ENCODE measurements around the gene HAPLN3. TPM values are rescaled to one million over a fixed set of nuclear protein-coding genes. Genes with fewer than 3 reads are reported as not detected.

Gene HAPLN3
- total RNA-seq, 1 experiment from 2014 or later, result 8.8 TPM

DNA sequence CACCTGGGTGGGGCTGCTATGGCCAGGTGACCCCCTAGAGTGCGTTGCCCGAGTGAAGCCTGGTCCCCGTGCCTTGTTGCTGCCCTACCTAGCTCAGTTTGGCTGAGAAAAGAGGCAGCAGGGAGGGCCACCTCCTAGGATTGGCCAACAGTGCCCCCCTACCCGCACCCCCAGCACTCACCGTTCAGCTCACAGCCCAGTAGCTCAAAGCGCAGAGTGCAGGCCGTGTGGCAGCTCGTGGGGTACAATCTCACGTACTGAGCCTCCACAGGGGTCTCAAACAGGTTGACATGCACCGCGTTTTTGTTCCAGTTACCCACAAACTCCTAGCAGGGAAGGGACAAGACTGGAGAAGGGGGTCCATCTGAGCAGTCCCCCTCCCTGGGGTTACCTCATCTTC is 10.2 kb upstream of the HAPLN3 start:
- no peak for DNase-seq
- CTCF ChIA-PET, result interaction anchor here (1.0 to 1.7 kb wide), 12 partner anchors 11 to 301 kb away, joined by 3 to 43 read pairs (median 5); partner anchors contain the start of genes ABHD2 and HAPLN3
- Mint-ChIP-seq H3K27me3 (ENCODE audit: unreplicated experiment) (no peaks in the 10 kb centered on the region), H3K27ac (ENCODE audit: unreplicated experiment) (no peak overlapping the region), H3K4me3 (ENCODE audit: low read depth, unreplicated experiment) (no peak overlapping the region), H3K36me3 (ENCODE audit: insufficient read depth, unreplicated experiment) (no peaks in the 10 kb centered on the region), H3K4me1 (ENCODE audit: low read depth, unreplicated experiment) (peaks cover 20% of the 10 kb centered on the region), H3K9me3 (ENCODE audit: low read depth, unreplicated experiment) (no peaks in the 10 kb centered on the region)
- no TSS peak for BruUV-seq (replicated peaks)
- no peak for TF ChIP-seq CTCF (IDR thresholded peaks at IDR 0.05; ENCODE audit: unreplicated experiment)
- intact Hi-C loops (cut with micrococcal nuclease; ENCODE audit: unreplicated experiment), result no loop called here

DNA sequence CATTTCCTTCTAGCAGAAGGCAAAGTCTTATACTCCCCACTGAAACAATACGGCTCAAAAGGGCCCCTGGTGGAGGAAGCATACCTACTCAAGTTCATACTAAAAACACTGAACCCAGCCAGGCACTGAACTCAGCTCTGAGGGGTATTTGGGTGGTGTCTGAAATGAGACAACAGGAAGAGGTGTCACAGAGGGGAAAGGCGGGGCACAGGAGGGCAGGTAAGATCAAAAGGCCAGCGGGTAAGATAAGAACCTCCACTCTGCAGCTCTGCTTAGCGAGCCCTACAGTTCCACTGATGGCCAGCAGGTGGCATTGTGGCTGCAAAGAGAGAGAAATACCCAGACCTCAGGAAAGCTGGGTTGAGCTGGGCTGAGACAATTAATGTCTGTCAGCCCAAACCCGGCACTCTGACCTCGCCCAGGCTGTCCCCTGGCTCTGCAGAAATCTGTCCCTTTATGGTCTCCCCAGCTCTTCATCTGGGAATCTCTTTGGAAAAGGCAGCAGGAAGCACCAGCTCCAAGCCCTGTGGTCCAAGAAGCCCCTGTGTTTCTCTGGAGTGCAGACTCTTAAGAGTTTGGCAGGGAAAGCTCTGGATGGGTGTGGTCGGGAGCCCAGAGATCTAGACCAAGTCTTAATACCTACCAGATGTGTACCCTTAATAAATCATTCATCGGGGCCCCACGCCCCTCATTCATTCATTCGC is 9.4 kb upstream of the HAPLN3 start:
- no peaks in the 10 kb centered on the region for H3K36me3 Mint-ChIP-seq (ENCODE audit: insufficient read depth, unreplicated experiment)
- no peaks in the 10 kb centered on the region for H3K27me3 Mint-ChIP-seq (ENCODE audit: unreplicated experiment)
- CTCF ChIA-PET, result interaction anchor here (0.7 to 1.7 kb wide), 20 partner anchors 9 to 339 kb away, joined by 3 to 43 read pairs (median 4); partner anchors contain the start of genes ABHD2, FANCI, HAPLN3 and MFGE8
- TF ChIP-seq CTCF (IDR thresholded peaks at IDR 0.05; ENCODE audit: unreplicated experiment), result peak; percentile 99
- no peak overlapping the region for H3K4me3 Mint-ChIP-seq (ENCODE audit: low read depth, unreplicated experiment)
- H3K9me3 Mint-ChIP-seq (ENCODE audit: low read depth, unreplicated experiment), result no peaks in the 10 kb centered on the region
- peak; percentile 89 for DNase-seq
- no peak overlapping the region for H3K27ac Mint-ChIP-seq (ENCODE audit: unreplicated experiment)
- intact Hi-C loops (cut with micrococcal nuclease; ENCODE audit: unreplicated experiment), result loop anchor here (1.0 kb wide), 1 partner anchor 113 kb away; no protein-coding TSS in a partner anchor
- no TSS peak for BruUV-seq (replicated peaks)
- H3K4me1 Mint-ChIP-seq (ENCODE audit: low read depth, unreplicated experiment), result peaks cover 23% of the 10 kb centered on the region

DNA sequence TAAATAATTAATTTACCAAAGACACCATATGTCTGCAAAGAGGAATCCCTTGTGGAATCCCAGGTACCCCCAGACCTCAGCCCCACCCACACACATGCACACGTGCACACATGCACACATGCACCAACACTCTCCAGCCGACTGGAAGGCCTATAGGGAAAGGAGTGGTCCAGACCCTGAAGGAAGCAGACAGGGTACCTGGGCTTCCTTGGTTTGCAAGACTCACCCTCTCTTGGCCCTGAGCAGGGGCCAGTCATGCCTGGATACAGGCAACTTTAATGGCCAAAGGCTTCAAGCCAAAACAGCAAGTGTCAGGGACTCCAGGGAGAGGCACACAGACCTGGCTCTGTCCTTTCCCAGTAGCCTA is 8.9 kb upstream of the HAPLN3 start:
- CTCF ChIA-PET, result interaction anchor here (1.0 to 1.7 kb wide), 15 partner anchors 9 to 340 kb away, joined by 3 to 43 read pairs (median 6); partner anchors contain the start of genes ABHD2, FANCI and HAPLN3

DNA sequence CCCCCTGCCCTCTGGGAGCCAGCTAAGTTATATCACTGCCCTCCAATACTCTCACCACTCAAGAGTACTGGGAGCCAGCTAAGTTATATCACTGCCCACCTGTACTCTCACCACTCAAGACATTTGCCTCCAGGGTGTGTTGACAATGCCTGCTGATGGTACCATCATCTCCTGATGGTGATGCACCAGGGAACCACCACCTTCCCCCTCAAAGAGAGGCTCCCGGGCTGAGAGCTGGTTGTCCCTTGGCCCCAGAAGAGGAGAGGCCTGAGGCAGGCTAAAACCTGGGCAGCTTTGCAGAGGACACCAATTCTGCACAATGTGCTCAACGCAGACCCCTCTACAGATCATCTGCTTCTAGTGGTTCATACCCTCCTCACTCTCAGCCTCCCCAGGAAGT is 7.5 kb upstream of the HAPLN3 start:
- DNase-seq, result no peak
- Mint-ChIP-seq H3K4me1 (ENCODE audit: low read depth, unreplicated experiment) (peaks cover 23% of the 10 kb centered on the region), H3K27ac (ENCODE audit: unreplicated experiment) (no peak overlapping the region), H3K36me3 (ENCODE audit: insufficient read depth, unreplicated experiment) (no peaks in the 10 kb centered on the region), H3K4me3 (ENCODE audit: low read depth, unreplicated experiment) (no peak overlapping the region), H3K27me3 (ENCODE audit: unreplicated experiment) (no peaks in the 10 kb centered on the region), H3K9me3 (ENCODE audit: low read depth, unreplicated experiment) (no peaks in the 10 kb centered on the region)
- CTCF ChIA-PET, result no interaction called here
- TF ChIP-seq CTCF (IDR thresholded peaks at IDR 0.05; ENCODE audit: unreplicated experiment), result no peak
- intact Hi-C loops (cut with micrococcal nuclease; ENCODE audit: unreplicated experiment), result no loop called here
- no TSS peak for BruUV-seq (replicated peaks)

More for the DNA sequence above, 8.9 kb upstream of the HAPLN3 start:
- no peak for TF ChIP-seq CTCF (IDR thresholded peaks at IDR 0.05; ENCODE audit: unreplicated experiment)
- intact Hi-C loops (cut with micrococcal nuclease; ENCODE audit: unreplicated experiment), result loop anchor here (1.0 kb wide), 1 partner anchor 113 kb away; no protein-coding TSS in a partner anchor
- no TSS peak for BruUV-seq (replicated peaks)
- Mint-ChIP-seq H3K27me3 (ENCODE audit: unreplicated experiment) (no peaks in the 10 kb centered on the region), H3K27ac (ENCODE audit: unreplicated experiment) (no peak overlapping the region), H3K4me1 (ENCODE audit: low read depth, unreplicated experiment) (peaks cover 23% of the 10 kb centered on the region), H3K4me3 (ENCODE audit: low read depth, unreplicated experiment) (no peak overlapping the region), H3K9me3 (ENCODE audit: low read depth, unreplicated experiment) (no peaks in the 10 kb centered on the region), H3K36me3 (ENCODE audit: insufficient read depth, unreplicated experiment) (no peaks in the 10 kb centered on the region)
- no peak for DNase-seq
